GM21367 (cell line): ENCODE data around the gene RASGEF1C.
"Not testable (repeated sequence)": the region's sequence is repeated elsewhere in the genome, so short reads cannot be mapped to it uniquely, and the experiment has no call there.

ENCODE experiments used
- ATAC-seq: cut with Tn5 transposase; IDR thresholded peaks from one replicate; pipeline ENCODE4 v1.9.1; 2021; ENCODE audit not compliant: unreplicated experiment

Gene RASGEF1C

DNA sequence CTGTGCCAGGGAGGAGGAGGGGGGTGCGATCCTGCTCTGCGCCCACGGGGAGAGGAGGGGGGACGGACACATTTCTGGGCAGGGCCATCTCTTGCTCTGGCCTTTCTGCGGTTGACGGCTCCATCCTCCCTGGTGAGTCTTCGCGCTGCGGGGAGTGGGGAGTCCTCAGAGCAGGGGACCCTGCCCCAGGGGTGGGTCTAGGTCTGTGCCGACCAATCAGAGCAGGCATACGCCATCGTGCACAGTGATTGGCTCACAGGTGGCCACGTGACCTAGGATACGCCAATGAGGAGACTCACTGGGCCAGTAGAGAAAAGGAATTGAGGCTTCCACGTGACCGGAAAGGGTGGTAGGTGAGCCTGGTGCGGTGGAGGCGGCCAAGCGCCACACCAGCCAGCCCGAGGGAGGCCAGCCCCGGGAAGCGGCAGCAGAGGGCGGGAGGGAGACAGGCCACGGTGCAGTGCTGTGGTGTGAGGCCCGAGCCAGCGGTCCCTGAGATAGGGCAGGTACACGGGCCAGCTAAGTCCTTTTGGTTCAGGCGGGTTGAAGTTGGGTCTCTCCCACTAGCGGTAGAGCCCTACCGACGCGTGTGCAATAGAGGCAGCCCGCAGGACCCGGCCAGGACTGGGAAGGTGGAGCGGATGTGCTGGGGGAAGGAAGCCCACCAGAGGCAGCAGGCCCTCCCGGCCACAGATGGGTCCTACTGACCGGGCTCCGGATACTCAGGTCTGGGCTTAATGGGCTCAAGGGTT is 72.2 kb downstream of the RASGEF1C start:
- no peak for ATAC-seq

DNA sequence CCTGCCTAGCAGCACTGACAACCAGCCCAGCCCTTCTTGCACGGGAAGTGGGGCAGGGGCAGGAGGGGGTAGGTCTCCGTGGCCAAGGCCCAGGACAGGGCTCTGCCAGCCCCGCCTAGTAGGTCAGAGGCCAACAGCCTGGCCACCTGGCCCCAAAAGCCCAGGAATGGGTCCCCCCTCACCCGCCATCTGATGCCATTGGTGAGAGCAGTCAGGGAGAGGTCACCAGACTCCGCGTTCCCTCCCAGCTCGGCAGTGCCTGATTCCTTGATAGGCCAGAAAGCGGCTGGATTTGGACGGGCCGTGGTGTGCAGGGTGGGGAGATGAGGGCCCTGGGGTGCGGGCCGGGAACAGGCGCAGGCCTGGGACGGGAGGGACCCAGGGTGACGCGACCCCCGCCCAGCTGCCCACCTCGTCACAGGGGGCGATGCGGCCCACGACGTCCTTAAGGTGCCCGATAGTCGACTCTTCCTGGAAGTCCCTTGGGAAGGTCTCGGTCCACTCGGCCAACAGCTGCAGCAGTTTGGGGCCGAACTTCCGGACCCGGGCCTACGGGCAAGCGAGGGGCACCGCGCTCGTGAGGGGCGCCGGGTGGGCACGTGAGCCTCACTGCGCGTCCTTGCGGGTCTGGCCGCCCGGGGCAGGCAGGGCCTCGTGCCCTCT is 72.9 kb downstream of the RASGEF1C start:
- ATAC-seq: no peak

DNA sequence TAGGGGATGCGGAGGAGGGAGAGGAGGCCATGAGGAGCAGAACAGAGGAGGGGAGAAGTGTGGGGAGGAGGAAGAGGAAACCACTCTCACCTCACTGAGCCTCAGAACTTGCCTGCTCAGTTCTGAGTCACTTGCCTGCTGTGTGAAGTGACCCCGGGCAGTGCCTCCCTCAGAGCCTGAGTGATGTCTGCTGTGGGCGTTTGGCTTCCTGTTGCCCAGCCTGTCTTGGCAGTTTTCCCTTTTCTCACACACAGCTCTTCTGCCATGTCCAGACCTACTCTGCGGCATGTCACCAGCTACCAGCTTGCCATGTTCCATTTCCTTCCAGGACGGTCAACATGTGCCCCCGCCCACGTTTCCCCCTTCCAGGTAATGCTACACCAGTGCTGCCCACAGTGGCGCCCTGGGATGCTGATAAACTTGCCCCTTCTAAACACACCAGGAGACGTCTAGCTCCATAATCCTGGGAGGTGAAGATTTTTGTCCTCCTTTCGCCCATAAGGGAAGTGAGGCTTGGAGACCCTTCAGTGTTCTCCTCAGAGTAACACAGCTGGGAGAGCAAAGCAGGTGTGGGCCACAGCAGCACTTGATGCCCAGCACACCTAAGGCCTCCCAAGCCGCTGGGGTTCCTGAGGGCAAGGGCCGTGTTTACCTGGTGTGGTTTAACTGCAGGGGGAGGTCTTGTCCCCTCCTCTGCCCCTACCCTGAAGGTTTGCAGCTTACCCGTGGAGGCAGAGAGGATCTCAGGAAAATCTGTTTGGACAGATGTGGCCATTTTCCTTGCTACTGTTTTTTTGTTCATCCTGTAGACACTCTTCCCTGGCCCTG is 73.7 kb downstream of the RASGEF1C start:
- no peak for ATAC-seq

DNA sequence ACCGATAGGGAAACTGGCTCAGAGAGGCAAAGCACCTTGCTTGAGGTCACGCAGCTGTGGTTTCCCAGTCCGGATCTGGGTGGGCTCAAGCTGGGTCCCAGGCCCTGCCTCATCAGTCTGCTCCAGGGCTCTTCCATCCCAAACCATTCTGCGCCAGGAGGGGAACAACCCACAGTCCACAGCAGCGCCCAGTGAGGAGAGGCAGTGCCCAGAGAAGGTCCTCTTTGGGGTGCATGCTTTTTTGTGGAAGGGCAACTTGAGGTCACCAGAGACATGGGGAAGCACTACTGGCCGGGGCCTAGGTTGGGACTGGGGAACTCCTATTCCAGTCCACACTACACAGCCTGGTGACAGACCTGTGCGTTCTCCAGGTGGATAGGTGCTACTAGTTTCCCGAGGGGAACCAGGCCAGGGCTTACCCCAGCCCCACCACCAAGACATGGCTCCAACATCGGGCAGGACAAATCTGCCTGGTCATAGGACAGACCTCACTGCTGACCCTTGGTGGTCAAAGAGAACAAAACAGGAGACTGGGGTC is 75.0 kb downstream of the RASGEF1C start:
- ATAC-seq: no peak

DNA sequence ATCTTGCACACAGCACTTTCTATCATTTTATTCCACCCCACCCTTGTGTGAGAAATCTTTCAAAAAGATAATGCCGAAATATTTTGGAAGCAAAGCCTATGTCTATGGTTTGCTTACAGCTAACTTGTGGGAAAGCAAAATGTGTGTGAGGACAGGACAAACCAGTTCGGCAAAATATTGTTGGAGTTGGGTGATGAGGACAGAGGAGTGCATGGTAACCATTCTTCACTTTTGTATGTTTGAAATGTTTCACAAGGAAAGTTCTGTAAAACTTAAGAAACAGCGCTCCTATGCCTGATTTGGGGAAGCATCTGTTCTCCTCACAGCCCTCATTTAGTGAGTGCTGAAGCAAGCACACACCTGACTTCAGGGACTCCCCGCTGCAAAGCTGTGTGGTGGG is 75.5 kb downstream of the RASGEF1C start:
- no peak for ATAC-seq

DNA sequence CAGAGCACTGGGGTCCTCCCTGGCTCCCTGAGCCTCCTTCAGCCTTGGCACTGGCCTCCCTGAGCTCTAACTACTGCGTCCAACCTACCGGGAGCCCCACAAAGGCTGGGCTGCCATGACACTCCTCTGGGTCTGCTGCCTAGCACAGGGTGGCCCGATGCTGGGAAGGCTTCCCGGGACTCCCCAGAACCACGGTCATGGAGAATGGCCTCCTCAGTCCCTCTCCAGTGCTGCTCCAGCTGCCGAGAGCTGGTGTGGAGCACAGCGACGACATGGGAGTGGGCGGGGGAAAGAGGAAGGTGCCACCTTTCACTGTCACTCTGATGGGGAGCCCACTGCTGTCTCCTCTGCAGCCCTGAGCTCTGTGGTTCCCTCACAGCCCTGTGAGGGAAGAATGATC is 76.0 kb downstream of the RASGEF1C start:
- ATAC-seq: no peak

DNA sequence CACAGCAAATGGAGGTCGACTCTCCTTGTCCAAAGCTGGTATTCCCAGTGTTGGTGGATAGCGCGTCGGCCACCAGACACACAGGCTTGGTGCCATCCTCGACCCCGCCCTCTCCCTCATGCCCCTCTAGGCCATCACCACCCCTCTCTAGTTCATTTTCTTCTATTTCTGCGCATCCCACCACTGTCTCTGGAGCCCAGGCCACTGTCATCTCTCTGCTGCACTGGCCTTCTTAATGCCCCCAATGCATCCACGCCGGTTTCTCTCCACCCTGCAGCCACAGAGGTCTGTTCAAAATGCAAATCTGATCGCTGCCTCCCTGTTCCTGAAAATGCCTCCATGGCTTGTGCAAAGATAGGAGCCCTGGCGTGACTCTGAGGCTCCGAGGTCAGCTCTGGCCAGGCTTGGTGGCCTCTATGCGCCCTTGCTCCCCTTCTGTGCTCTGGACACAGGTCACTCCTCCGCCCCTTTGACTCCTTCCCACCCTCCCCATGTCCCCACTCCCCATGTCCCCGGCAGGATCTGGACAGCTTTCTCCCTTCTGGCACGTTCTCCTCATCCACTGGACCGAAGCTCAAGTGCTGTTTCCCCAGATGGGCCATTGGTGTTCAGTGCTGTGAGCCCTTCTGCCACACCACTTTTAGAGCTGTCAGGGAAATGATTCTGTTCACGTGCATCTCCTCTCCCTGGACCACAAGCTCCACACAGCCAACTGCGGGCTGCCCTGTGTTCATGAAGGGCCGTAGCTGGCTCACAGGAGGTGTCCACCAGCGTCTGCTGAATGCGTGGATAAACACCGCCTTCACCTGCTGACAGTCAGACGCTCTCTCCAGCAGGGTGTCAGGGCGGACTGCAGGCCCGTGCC is 77.9 kb downstream of the RASGEF1C start:
- no peak for ATAC-seq

DNA sequence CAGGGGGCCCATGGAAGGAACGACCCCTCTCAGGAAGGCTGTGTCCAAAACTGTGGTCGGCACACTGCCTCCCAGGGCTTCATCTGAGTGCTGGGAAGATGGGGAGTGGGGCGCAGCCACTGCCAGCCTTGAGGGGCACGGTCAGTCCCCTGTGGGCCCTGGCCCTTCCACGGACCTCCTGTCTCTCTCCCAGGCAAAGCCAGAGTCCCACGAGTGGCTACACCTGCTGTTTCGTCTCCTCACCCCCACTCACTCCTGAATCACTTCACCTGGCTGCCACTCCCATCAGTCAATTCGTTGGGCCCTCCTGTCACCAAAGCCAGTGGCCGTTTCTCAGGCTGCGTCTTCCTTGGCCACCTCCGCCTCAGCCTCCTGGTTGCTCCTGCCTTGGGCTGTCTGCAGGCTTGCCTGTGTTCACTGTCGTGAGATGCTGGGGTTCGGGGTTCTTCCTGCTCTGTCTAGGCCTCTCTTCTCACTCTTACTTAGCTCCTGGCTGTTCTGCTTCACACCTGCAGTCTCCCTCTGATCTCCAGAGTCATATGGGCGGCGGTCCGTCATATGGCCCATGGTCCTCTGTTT is 78.6 kb downstream of the RASGEF1C start:
- no peak for ATAC-seq

DNA sequence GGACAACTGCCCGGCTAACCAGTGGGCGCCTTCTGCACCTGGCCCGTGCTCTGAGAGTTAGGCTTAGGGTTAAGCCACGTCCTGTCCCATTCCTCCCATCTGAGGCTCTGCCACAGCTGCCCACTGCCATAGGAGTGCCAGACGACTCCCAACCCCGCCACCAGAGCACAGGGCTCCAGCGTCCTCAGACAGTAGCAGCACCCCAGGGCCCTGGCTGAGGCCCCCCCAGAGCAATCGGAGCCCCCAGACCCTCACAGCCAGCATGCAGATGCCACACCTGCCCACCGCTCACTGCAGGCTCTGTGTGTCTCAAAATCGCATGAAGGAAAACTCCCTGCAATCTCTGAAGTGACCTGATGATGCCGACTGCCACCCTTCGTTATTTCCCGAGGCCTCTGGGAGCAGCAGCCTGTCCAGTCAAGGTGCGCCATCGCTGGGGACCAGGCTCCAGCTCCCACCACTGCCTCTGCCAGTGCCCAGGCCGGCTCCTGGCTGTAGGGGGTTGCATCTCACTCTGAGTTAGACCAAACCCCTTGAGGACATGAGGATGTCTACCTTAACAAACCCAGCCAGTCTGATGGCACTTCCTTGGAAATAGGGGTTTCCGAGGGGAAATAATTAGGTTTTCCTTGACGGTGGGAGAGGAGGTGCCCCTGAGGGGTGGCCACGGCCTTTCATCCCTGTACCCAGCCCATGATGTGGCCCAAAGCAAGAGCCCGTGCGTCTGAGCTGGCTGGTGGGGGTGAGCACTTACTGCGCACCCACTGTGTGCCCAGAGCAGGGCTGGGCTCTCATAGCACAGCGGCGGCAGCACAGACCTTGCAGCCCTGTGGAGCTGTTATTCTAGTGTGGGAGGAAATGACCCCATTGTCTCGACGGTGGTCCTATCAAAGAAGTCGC is 79.5 kb downstream of the RASGEF1C start:
- ATAC-seq: no peak

DNA sequence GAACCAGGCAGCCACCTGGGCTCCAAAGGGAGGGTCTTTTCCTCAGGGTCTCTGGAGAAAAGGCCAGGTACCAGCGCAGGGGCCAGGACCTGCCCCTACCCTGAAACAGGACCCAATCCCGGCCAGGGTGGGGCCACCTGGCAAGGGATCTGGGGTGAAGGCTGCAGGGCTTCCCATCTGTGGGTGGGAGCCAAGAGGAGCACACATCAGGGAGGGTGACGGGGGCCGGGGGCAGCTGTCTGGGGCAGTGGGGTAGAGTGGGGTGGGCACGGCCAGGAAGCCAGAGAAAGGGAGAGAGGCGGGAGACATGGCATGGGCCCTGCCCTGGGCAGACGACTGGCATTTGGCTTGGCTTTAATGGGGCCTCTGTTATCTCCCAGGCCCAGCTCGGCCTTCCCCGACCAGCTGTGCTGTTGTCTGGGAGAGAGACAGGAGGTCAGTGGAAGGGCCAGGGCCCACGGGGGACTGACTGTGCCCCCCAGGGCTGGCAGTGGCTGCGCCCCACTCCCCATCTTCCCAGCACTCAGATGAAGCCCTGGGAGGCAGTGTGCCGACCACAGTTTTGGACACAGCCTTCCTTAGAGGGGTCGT is 80.2 kb downstream of the RASGEF1C start:
- no peak for ATAC-seq

DNA sequence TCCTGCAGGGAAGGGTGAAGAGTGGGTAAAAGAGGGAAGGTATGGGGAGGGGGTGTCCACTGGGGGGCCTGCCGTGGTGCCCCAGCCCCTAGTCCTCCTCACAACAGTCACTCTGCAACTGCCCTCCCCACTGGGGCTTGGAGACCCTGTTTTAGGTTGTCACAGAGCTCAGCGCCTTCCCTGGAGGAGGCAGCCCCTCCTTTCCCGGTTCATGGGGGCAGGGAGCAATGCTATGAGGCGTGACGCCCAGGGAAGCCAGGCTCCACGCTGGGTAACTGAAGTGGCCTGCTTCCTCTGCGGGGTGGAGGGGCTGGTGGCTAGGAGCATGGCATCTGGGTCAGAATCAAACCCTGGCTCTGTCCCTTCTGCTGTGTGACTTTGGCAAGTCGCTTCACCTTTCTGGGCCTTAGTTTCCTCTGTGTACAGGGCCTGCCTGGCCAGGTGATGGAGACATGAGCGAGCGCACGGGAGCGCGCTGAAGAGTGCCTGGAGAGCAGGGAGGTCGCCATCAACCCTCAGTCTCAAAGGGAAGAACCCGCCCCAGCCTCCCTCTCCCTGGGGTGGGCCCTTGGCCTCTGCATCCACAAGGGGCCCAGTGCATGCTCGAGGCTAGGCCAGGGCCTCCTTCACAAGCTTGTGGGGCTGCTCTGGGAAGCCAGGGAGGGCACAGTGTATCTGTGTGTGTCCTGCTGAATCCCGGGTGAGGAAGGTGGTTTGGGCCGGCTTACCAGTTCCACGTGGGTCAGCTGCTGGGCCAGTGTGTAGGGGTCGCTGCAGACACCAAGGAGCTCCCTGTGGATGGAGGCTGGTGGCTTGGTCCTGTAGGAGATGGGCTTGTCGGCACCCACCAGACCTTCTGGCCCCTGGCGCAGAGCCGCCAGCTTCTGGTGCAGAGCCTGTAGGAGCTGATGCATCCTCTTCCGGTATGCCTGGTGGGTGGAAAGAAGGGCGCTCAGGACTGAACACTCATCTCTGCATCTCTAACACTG is 81.0 kb downstream of the RASGEF1C start:
- no peak for ATAC-seq

DNA sequence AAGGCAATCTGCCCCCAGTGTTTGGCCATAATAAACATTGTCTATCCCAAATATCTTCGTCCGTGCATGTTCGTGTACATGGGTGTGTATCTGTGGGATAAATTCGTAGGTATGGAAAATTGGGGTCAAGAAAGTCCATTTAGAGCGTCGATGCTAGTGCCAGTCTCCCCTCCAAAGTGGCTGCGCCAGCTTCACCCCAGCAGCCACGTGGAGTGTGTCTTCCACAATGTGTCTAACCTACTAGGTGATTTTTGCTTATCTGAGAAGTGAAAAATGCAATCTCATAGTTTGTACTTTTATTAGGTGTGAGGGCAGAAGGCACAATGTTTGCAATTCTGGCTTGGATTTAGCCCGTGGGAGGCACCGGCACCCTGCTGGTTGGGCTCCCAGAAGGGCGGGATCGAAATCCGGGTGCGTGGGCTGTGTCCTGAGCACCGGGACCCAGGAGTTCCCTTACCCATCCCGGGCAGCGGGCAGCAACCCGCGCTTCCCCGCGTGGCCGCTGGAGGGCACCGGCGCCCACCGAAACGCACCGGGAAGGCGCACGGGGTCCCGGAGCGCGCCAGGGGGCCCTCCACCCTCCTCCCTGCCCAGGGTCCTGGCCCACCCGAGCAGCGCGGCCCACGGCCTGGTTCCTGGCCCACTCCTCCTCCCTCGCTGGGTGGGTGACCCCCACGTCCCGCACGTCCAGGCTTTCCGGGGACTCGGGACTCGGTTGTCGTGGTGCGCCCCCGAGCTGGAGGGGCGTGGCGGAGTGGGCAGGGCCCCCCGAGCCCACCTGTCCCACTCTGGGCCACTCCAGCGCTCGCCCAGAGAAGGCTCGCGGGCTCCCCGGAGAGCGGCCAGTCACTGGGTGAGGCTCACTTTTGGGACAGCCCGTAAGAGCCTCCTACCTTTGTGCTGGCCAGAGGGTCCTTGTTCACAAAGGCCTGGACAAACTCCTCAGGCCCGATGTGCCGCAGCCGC is 82.0 kb downstream of the RASGEF1C start:
- ATAC-seq: no peak

DNA sequence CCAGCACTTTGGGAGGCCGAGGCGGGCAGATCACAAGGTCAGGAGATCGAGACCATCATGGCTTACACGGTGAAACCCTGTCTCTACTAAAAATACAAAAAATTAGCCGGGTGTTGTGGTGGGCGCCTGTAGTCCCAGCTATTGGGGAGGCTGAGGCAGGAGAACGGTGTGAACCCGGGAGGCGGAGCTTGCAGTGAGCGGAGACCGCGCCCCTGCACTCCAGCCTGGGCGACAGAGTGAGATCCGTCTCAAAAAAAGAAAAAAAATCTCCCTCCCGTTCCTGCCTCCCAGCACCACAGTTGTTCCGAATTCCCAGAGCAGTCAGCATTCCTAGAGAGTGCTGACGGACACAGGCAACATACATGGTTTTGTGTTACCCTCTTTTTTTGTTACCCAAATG is 82.9 kb downstream of the RASGEF1C start:
- ATAC-seq: not testable (repeated sequence)

DNA sequence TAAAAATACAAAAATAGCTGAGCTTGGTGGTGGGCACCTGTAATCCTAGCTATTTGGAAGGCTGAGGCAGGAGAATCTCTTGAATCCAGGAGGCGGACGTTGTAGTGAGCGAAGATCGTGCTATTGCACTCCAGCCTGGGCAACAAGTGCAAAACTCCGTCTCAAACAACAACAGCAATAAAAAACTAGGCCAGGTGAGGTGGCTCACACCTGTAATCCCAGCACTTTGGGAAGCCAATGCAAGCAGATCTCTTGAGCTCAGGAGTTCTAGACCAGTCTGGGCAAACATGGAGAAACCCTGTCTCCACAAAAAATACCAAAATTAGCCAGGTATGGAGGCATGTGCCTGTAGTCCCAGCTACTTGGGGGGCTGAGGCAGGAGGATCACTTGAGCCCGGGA is 84.3 kb downstream of the RASGEF1C start:
- ATAC-seq: not testable (repeated sequence)

DNA sequence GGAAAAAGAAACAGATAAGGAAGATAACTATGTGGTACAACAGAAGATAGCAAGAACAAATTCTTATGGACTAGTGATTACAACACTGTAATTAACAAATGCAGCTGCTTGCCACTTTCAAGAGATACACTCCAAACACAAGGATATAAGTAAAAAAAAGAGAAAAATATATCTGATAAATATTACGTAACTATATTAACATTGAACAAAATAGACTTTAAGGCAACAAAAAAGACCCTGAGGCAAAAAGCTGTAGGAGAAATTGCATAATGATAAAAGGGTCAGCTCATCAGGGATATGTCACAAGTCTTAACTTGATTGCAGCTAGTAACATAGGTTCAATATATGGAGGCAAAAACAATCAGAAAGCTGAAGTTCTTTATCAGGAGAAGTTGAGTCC is 86.1 kb downstream of the RASGEF1C start:
- ATAC-seq: no peak

DNA sequence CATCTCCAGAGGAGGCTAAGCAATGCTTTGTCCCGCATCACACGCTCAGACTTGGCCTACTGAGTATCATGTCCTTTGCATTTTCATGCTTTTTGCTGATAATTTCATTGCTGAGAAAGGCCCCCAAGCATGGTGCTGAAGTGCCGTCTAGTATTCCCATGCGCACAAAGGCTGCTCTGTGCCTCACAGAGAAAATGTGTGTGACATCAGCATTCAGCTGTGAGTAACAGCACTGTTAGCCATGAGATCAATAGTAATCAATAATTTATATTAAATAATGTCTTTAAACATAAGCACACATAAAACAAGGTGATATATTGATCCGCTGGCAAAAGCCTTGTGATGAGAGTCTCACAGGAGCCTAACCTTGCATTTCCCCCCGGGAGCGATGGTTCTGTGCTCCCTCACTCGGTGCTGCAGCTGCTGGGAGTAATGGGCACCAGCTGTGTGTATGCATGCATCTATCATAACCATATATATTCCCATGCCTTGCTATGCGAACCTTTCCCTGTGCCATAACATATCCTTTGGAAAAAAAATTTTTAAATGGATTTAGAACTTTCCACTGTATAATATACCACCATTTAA is 87.1 kb downstream of the RASGEF1C start:
- no peak for ATAC-seq
